ENCODE data around the gene PATL1.

GRCh38 chr11:59710136-59710847 lies 41.5 kb upstream of the PATL1 start:
- TF ChIP-seq EZH2 (IDR thresholded peaks at IDR 0.05; ENCODE audit: insufficient read depth, poor library complexity, severe bottlenecking) (no peak), EZH2phosphoT487 (IDR thresholded peaks at IDR 0.05; ENCODE audit: insufficient read depth, low read depth) (no peak)
